Measurements from ENCODE around the gene HDGF. TPM values are rescaled to one million over a fixed set of nuclear protein-coding genes. Genes with fewer than 3 reads are reported as not detected.
A peak's percentile ranks its signal among the peaks of the same experiment; 100 is the strongest.
"Not testable (repeated sequence)": the region's sequence is repeated elsewhere in the genome, so short reads cannot be mapped to it uniquely, and the experiment has no call there.

Gene HDGF
- total RNA-seq, 2 donors from 2014 or later = 215 to 438 TPM

GRCh38 chr1:156767101-156767878 lies 15.8 kb upstream of the HDGF start, which contains the start of gene PRCC:
Gene PRCC, plus strand, starts transcription at chr1:156767535. Its CDS starts 237 bp downstream, at chr1:156767772.
- TF ChIP-seq CTCF (IDR thresholded peaks at IDR 0.05) = no peak
- H3K27ac ChIP-seq = peak within 1 kb of the TSS; percentile 82
- H3K27me3 ChIP-seq = no peaks in the 10 kb centered on the region
- peaks cover 3% of the 10 kb centered on the region for H3K36me3 ChIP-seq
- peak within 1 kb of the TSS; percentile 93 for H3K4me3 ChIP-seq
- H3K9me3 ChIP-seq = no peaks in the 10 kb centered on the region
- H3K4me1 ChIP-seq = peaks cover 12% of the 10 kb centered on the region
- DNase-seq = peak; percentile 98
- H3K9ac ChIP-seq (ENCODE audit: low read depth in 2 of 2, low read length in 2 of 2) = peak within 1 kb of the TSS; percentile 94 to 97
- intact Hi-C loops (cut with DNase I) = loop anchor here (5.0 kb wide), 1 partner anchor 40 kb away; the partner anchor contains the start of genes ISG20L2 and METTL25B

- Histone ChIP-seq H3K9ac (ENCODE audit: low read depth in 2 of 2, low read length in 2 of 2) (peak overlapping the region; percentile 57 to 76), H3K27me3 (no peaks in the 10 kb centered on the region), H3K9me3 (no peaks in the 10 kb centered on the region), H3K27ac (peak overlapping the region; percentile 78), H3K4me1 (peaks cover 12% of the 10 kb centered on the region), H3K36me3 (peaks cover 3% of the 10 kb centered on the region), H3K4me3 (peak overlapping the region; percentile 93)
- intact Hi-C loops (cut with DNase I) = loop anchor here (5.0 kb wide), 1 partner anchor 39 kb away; the partner anchor contains the start of genes ISG20L2 and METTL25B
- DNase-seq = peak; percentile 24
- no peak for TF ChIP-seq CTCF (IDR thresholded peaks at IDR 0.05)
These were observed 15.0 kb upstream of the HDGF start for GRCh38 chr1:156766298-156767100.

GRCh38 chr1:156765666-156766065 lies 14.2 kb upstream of the HDGF start:
- DNase-seq = no peak
- H3K27me3 ChIP-seq = no peaks in the 10 kb centered on the region
- H3K4me1 ChIP-seq = peaks cover 12% of the 10 kb centered on the region
- H3K9me3 ChIP-seq = no peaks in the 10 kb centered on the region
- peak overlapping the region in 1 of 2 donors; percentile 76 for H3K9ac ChIP-seq (ENCODE audit: low read depth in 2 of 2, low read length in 2 of 2)
- no peak overlapping the region for H3K4me3 ChIP-seq
- intact Hi-C loops (cut with DNase I) = loop anchor here (5.0 kb wide), 1 partner anchor 38 kb away; the partner anchor contains the start of genes ISG20L2 and METTL25B
- H3K27ac ChIP-seq = no peak overlapping the region
- H3K36me3 ChIP-seq = no peaks in the 10 kb centered on the region
- TF ChIP-seq CTCF (IDR thresholded peaks at IDR 0.05) = no peak

GRCh38 chr1:156765136-156765535 lies 13.7 kb upstream of the HDGF start:
- DNase-seq; H3K9me3 ChIP-seq; H3K9ac ChIP-seq (ENCODE audit: low read depth in 2 of 2, low read length in 2 of 2); H3K36me3 ChIP-seq; H3K27me3 ChIP-seq; H3K27ac ChIP-seq; H3K4me3 ChIP-seq: not testable (repeated sequence)
- peaks cover 12% of the 10 kb centered on the region for H3K4me1 ChIP-seq
- intact Hi-C loops (cut with DNase I) = loop anchor here (5.0 kb wide), 1 partner anchor 38 kb away; the partner anchor contains the start of genes ISG20L2 and METTL25B

GRCh38 chr1:156760796-156761104 lies 9.3 kb upstream of the HDGF start:
- intact Hi-C loops (cut with DNase I) = no loop called here
- H3K4me3 ChIP-seq = no peak overlapping the region
- TF ChIP-seq CTCF (IDR thresholded peaks at IDR 0.05) = no peak
- no peak overlapping the region for H3K9ac ChIP-seq (ENCODE audit: low read depth in 2 of 2, low read length in 2 of 2)
- DNase-seq = no peak
- no peaks in the 10 kb centered on the region for H3K9me3 ChIP-seq
- H3K27me3 ChIP-seq = no peaks in the 10 kb centered on the region
- no peaks in the 10 kb centered on the region for H3K4me1 ChIP-seq
- no peaks in the 10 kb centered on the region for H3K36me3 ChIP-seq
- no peak overlapping the region for H3K27ac ChIP-seq

Measured in colonic mucosa (tissue), 4 donors.